GM13977 (cell line): ENCODE results near the gene OLFM2.
"Not testable (repeated sequence)": the region's sequence is repeated elsewhere in the genome, so short reads cannot be mapped to it uniquely, and the experiment has no call there.

ENCODE experiments used
- DNase-seq: peaks from one replicate; pipeline ENCODE4 v3.0.0; 2012; ENCODE audit warnings: low spot score
- CTCF ChIP-seq: IDR thresholded peaks from 2 replicates; pipeline ENCODE4 v1.5.1; 2012; ENCODE audit warnings: mild to moderate bottlenecking, control low read depth; ENCODE audit not compliant: insufficient read depth; ENCODE audit errors: extremely low read depth, missing control alignments
- in situ Hi-C: fragments of 300-500 bp; cut with MboI; formaldehyde crosslinking; loops from one replicate; pipeline ENCODE4 v1.12.0; 2022; ENCODE audit warnings: low sequenced_read_pairs, low pct_unique_long_range_greater_than_20kb, mixed read lengths, inconsistent platforms; ENCODE audit not compliant: unreplicated experiment

OLFM2 gene

GRCh38 chr19:9849791-9850190 is 86.5 kb downstream of the OLFM2 start:
- peak; percentile 14 for DNase-seq
- no peak for TF ChIP-seq CTCF
- in situ Hi-C loops = no loop called here

GRCh38 chr19:9848762-9849161 is 87.6 kb downstream of the OLFM2 start:
- no peak for TF ChIP-seq CTCF
- in situ Hi-C loops = no loop called here
- peak; percentile 13 for DNase-seq

- DNase-seq = peak; percentile 50
- peak; percentile 57 for TF ChIP-seq CTCF
- in situ Hi-C loops = no loop called here
Observed at GRCh38 chr19:9848060-9848459, 88.3 kb downstream of the OLFM2 start.

- in situ Hi-C loops = no loop called here
- peak; percentile 31 for TF ChIP-seq CTCF
- DNase-seq = peak; percentile 35
Observed at GRCh38 chr19:9847087-9847671, 89.1 kb downstream of the OLFM2 start.

GRCh38 chr19:9843626-9844273 is 92.6 kb downstream of the OLFM2 start:
- in situ Hi-C loops = not testable (repeated sequence)

GRCh38 chr19:9842834-9843625 is 93.3 kb downstream of the OLFM2 start:
- in situ Hi-C loops = no loop called here
- no peak for TF ChIP-seq CTCF
- peak; percentile 10 for DNase-seq

More at GRCh38 chr19:9843626-9844273, 92.6 kb downstream of the OLFM2 start:
- not testable (repeated sequence) for DNase-seq

- DNase-seq = no peak
- no peak for TF ChIP-seq CTCF
- in situ Hi-C loops = no loop called here
Observed at GRCh38 chr19:9839415-9839814, 96.9 kb downstream of the OLFM2 start.
